ENCODE measurements around the gene KCNA1. TPM values are rescaled to one million over a fixed set of nuclear protein-coding genes. Genes with fewer than 3 reads are reported as not detected.

KCNA1 gene
- total and polyA plus RNA-seq, 2 experiments from 2014 or later = 0.18 TPM; not detected in 1

DNA sequence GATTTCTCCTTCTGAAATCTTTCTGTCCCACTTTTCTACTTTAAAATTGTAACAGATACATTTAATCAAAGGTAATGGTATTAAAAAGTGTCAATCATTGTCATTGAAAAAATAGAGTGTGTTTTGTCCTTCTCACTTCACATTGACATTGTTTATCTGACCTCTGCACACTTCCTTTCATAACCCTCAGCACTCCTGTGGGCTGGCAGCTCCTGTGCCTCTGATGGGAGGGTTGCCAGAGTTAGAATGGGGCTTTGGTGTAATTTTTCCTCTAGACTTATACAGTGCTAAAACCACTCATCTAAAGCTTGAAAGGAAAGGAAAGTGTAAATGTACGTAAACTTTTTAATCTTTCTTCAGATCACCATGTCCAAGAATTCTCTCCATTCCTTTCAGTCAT lies 23.7 kb downstream of the KCNA1 start:
- no peaks in the 10 kb centered on the region for H3K36me3 ChIP-seq
- no peak for TF ChIP-seq CTCF (IDR thresholded peaks at IDR 0.05; ENCODE audit: low read depth, low read length)
- H3K27ac ChIP-seq = no peak overlapping the region
- no peaks in the 10 kb centered on the region for H3K4me1 ChIP-seq (ENCODE audit: low read depth)
- peaks cover 4% of the 10 kb centered on the region for H3K27me3 ChIP-seq
- DNase-seq (ENCODE audit: low read depth in 1 of 2, low spot score in 1 of 2) = no peak
- no peaks in the 10 kb centered on the region for H3K9me3 ChIP-seq (ENCODE audit: low read depth)
- no peak overlapping the region for H3K4me3 ChIP-seq

DNA sequence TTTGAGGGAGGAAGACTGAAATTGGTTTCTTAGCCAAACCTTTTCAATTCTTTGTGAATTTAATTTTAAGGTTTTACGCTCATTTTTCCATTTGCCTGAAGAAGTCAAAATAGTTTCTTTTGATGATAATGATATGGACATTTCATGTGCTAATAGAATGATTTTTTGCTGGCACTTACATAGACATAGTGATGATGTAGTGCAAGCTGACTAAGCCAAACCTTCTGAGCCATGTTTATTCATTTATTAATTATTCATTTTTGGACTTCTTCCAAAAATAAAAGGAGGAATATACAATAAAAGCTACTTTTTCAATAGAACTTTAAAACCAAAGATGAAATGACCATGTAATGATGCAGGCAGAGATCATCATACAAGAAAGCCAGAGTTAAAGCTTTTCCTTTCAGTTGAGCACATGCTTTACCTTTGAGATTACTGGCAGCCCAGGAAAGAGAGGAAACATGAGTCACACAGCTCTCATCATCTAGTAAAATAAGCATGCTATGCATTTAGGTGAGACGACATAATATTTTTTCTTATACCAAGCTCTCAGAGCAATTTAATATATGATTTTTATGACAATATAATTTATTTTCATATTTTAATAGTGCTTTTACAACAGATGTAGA lies 24.8 kb downstream of the KCNA1 start:
- Histone ChIP-seq H3K9me3 (ENCODE audit: low read depth) (no peaks in the 10 kb centered on the region), H3K27ac (no peak overlapping the region), H3K36me3 (no peaks in the 10 kb centered on the region), H3K4me3 (no peak overlapping the region), H3K4me1 (ENCODE audit: low read depth) (no peaks in the 10 kb centered on the region), H3K27me3 (peaks cover 4% of the 10 kb centered on the region)
- no peak for TF ChIP-seq CTCF (IDR thresholded peaks at IDR 0.05; ENCODE audit: low read depth, low read length)
- DNase-seq (ENCODE audit: low read depth in 1 of 2, low spot score in 1 of 2) = peak in 1 of 2 donors; percentile 6

- no peak for TF ChIP-seq CTCF (IDR thresholded peaks at IDR 0.05; ENCODE audit: low read depth, low read length)
- DNase-seq (ENCODE audit: low read depth in 1 of 2, low spot score in 1 of 2) = no peak
- Histone ChIP-seq H3K9me3 (ENCODE audit: low read depth) (no peaks in the 10 kb centered on the region), H3K4me3 (no peak overlapping the region), H3K4me1 (ENCODE audit: low read depth) (no peaks in the 10 kb centered on the region), H3K27me3 (peaks cover under 1% of the 10 kb centered on the region), H3K27ac (no peak overlapping the region), H3K36me3 (no peaks in the 10 kb centered on the region)
These were observed 29.2 kb downstream of the KCNA1 start for GRCh38 chr12:4938900-4939299.

- Histone ChIP-seq H3K9me3 (ENCODE audit: low read depth) (no peaks in the 10 kb centered on the region), H3K4me1 (ENCODE audit: low read depth) (no peaks in the 10 kb centered on the region), H3K4me3 (no peak overlapping the region), H3K27me3 (no peaks in the 10 kb centered on the region), H3K36me3 (no peaks in the 10 kb centered on the region), H3K27ac (no peak overlapping the region)
- DNase-seq (ENCODE audit: low read depth in 1 of 2, low spot score in 1 of 2) = no peak
- TF ChIP-seq CTCF (IDR thresholded peaks at IDR 0.05; ENCODE audit: low read depth, low read length) = no peak
These were observed 29.8 kb downstream of the KCNA1 start for GRCh38 chr12:4939418-4940023.

DNA sequence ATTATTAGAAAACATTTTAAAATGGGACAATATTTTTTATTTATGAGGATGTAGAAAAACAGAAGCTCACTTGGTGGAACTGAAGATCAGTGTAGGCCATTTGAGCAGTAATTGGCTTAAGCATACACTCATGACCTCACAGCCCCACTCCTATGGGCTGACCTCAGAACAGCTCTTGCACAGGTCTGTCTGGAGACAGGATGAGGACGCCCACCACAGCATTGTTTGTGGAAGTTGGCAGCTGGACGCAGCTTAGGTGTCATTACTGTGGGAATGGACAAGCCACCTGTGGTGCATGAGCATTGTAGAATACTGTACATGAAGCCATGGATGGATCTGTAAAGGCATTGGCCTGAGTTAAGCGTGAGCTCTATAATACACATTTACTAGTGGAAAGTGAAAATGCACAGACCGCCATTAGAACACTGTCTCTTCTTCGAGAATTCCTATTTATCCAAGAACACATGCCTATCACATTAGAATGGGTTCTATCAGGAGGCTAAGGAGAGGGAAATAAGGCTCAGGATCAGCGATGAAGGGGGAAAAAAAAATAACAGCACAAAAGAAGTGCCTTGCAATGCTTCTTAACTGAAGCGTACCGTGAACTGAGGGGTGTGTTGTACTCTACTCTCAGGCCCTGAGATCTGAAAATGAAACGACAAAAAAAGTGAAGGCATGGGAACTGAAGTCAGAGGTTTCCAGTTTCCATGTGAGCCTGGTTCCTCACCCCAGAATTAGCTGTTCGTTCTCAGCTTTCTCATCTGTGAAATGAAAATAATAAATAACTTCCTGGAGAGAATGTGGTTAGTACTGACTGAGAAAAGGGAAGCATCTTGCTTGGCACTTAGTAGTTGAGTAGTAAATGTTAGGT lies 33.6 kb downstream of the KCNA1 start:
- H3K27ac ChIP-seq = no peak overlapping the region
- H3K4me1 ChIP-seq (ENCODE audit: low read depth) = no peaks in the 10 kb centered on the region
- no peaks in the 10 kb centered on the region for H3K9me3 ChIP-seq (ENCODE audit: low read depth)
- no peak overlapping the region for H3K4me3 ChIP-seq
- H3K27me3 ChIP-seq = no peaks in the 10 kb centered on the region
- no peak for DNase-seq (ENCODE audit: low read depth in 1 of 2, low spot score in 1 of 2)
- TF ChIP-seq CTCF (IDR thresholded peaks at IDR 0.05; ENCODE audit: low read depth, low read length) = no peak
- H3K36me3 ChIP-seq = no peaks in the 10 kb centered on the region

All from cardiac muscle cell (in vitro differentiated cells and primary cell).